B cell (primary cell): Measurements from ENCODE around the gene CD53. TPM values are rescaled to one million over a fixed set of nuclear protein-coding genes. Genes with fewer than 3 reads are reported as not detected.

Source experiments
- ATAC-seq: fragments of 200-7000 bp; cut with Tn5 transposase; one replicate; pipeline ENCODE4 v1.10.0; 2021; ENCODE audit warnings: low read depth, mild to moderate bottlenecking, moderate number of reproducible peaks, moderate library complexity
- CTCF ChIA-PET: fragments of 350-600 bp; sonication (Branson Sonifier 250); formaldehyde crosslinking; loops from one replicate; lab custom pipeline; 2021; ENCODE audit warnings: antibody characterized with exemption, inconsistent platforms; lab: Charles Lee
- POLR2A ChIA-PET: fragments of 350-600 bp; sonication (Branson Sonifier 250); formaldehyde crosslinking; loops from one replicate; lab custom pipeline; 2021; ENCODE audit warnings: antibody characterized with exemption; lab: Charles Lee
- DNase-seq: peaks from one replicate; pipeline ENCODE4 v3.0.0; 2013
- H2AFZ ChIP-seq: 2 replicates; pipeline ENCODE4 v1.6.1; 2012; ENCODE audit warnings: mild to moderate bottlenecking, low read depth, low read length; ENCODE audit not compliant: insufficient read depth, poor library complexity, severe bottlenecking
- H3K27ac ChIP-seq, 2 donors: 1 replicate in 1 of 2; 2 replicates in 1 of 2; pipeline ENCODE4 v1.5.1; 2012 to 2013; ENCODE audit warnings: low read length in 2 of 2, mild to moderate bottlenecking in 2 of 2, moderate library complexity in 1 of 2
- H3K27me3 ChIP-seq, 4 experiments: fragments of 200-600 bp in 1 of 4; sonication (generic) in 1 of 4; replicated peaks in 1 of 4; 1 replicate in 2 of 4; 2 replicates in 2 of 4; pipeline versions ENCODE4 v1.6.1 to v1.7.0; 2013 to 2016; ENCODE audit warnings: low read length in 3 of 4, mild to moderate bottlenecking in 2 of 4, mixed read lengths in 1 of 4, moderate library complexity in 1 of 4; ENCODE audit not compliant: insufficient read depth in 4 of 4, control insufficient read depth in 3 of 4; ENCODE audit errors: control extremely low read depth in 1 of 4
- H3K36me3 ChIP-seq, 2 experiments: replicated peaks in 1 of 2; 1 replicate in 1 of 2; 2 replicates in 1 of 2; pipeline versions ENCODE4 v1.6.1 to v1.7.1; 2013; ENCODE audit warnings: low read length in 1 of 2; ENCODE audit not compliant: insufficient read depth in 2 of 2, control insufficient read depth in 1 of 2; ENCODE audit errors: control extremely low read depth in 1 of 2, extremely low read depth in 1 of 2
- H3K4me1 ChIP-seq, 2 donors: fragments of 200-600 bp in 1 of 2; sonication (generic) in 1 of 2; 1 replicate in 1 of 2; 2 replicates in 1 of 2; pipeline versions ENCODE4 v1.5.1 to v1.6.1; 2013 to 2017; ENCODE audit warnings: low read length in 2 of 2; ENCODE audit not compliant: control insufficient read depth in 2 of 2, insufficient read depth in 2 of 2
- H3K4me2 ChIP-seq: replicated peaks from 2 replicates; pipeline ENCODE3; 2012; ENCODE audit warnings: mild to moderate bottlenecking, low read depth, low read length; ENCODE audit not compliant: poor library complexity, severe bottlenecking
- H3K4me3 ChIP-seq, 5 experiments: fragments of 200-600 bp in 1 of 5; sonication (generic) in 1 of 5; 1 replicate in 3 of 5; 2 replicates in 2 of 5; pipeline versions ENCODE4 v1.5.1 to v1.7.0; 2011 to 2016; ENCODE audit warnings: low read length in 4 of 5, mild to moderate bottlenecking in 4 of 5, low read depth in 2 of 5, control low read depth in 1 of 5, moderate library complexity in 1 of 5; ENCODE audit not compliant: insufficient read depth in 1 of 5; ENCODE audit errors: control extremely low read depth in 1 of 5, extremely low read depth in 1 of 5
- H3K79me2 ChIP-seq: fragments of 200-600 bp; sonication (generic); one replicate; pipeline ENCODE4 v1.6.0; 2016; ENCODE audit warnings: low read length; ENCODE audit not compliant: control insufficient read depth, insufficient read depth
- H3K9ac ChIP-seq: fragments of 200-600 bp; sonication (generic); 2 replicates; pipeline ENCODE4 v1.6.1; 2017; ENCODE audit warnings: mild to moderate bottlenecking, low read length, moderate library complexity
- H3K9me3 ChIP-seq, 3 donors: one replicate each; pipeline versions ENCODE4 v1.6.1 to v1.7.1; 2013; ENCODE audit warnings: low read length in 2 of 3; ENCODE audit not compliant: control insufficient read depth in 2 of 3, insufficient read depth in 1 of 3; ENCODE audit errors: control extremely low read depth in 1 of 3
- H4K20me1 ChIP-seq: 2 replicates; pipeline ENCODE4 v1.6.0; 2012; ENCODE audit warnings: mild to moderate bottlenecking, low read length; ENCODE audit not compliant: insufficient read depth, control insufficient read depth, poor library complexity, severe bottlenecking
- H3K27ac Mint-ChIP-seq: one replicate; pipeline ENCODE4 v1.8.0; 2021; ENCODE audit warnings: mixed read lengths
- H3K27me3 Mint-ChIP-seq: one replicate; pipeline ENCODE4 v1.8.0; 2021; ENCODE audit warnings: mixed read lengths
- H3K4me1 Mint-ChIP-seq: one replicate; pipeline ENCODE4 v1.8.0; 2021; ENCODE audit warnings: mixed read lengths
- H3K4me3 Mint-ChIP-seq: one replicate; pipeline ENCODE4 v1.8.0; 2021; ENCODE audit warnings: mixed read lengths
- H3K9me3 Mint-ChIP-seq: one replicate; pipeline ENCODE4 v1.8.0; 2022; ENCODE audit warnings: mixed read lengths; ENCODE audit not compliant: insufficient read depth
- CTCF ChIP-seq: fragments of 200-600 bp; IDR thresholded peaks from one replicate; pipeline ENCODE4 v1.8.0; 2022; ENCODE audit warnings: antibody characterized with exemption, mild to moderate bottlenecking
- EZH2 ChIP-seq: IDR thresholded peaks from 2 replicates; pipeline ENCODE4 v1.6.1; 2012; ENCODE audit warnings: borderline replicate concordance, low read depth, mild to moderate bottlenecking, moderate library complexity, low read length; ENCODE audit not compliant: insufficient read depth, poor library complexity, severe bottlenecking
- WGBS: methylation state at CpG from one replicate; pipeline ENCODE4 v1.1.5; 2013; ENCODE audit warnings: missing lambda C conversion rate; ENCODE audit not compliant: insufficient coverage; 5-methylcytosine and 5-hydroxymethylcytosine counted together
- intact Hi-C: fragments of 100-400 bp; cut with micrococcal nuclease; formaldehyde crosslinking; loops from one replicate; pipeline ENCODE4 v1.10.0; 2022
- polyA plus RNA-seq: library from polyadenylated mRNA; depleted of rRNA; stranded (reverse); fragments of >200 nt; gene quantifications from 2 replicates; pipeline ENCODE4 v1.2.3, GENCODE V29; 2012
- total RNA-seq, 2 donors: library from RNA; stranded (reverse); fragments of 120-200 nt in 1 of 2; gene quantifications; 1 replicate in 1 of 2; 2 replicates in 1 of 2; pipeline versions ENCODE4 v1.2.3 to v1.2.4, GENCODE V29; 2013 to 2022

The CD53 gene
- total and polyA plus RNA-seq, 2 donors (not counting 1 experiment from before 2014, with no cell fraction given) = 490 to 1,010 TPM

- H3K79me2 ChIP-seq = no peaks in the 10 kb centered on the region
- H3K36me3 ChIP-seq = no peaks in the 10 kb centered on the region
- DNase-seq (no peak), ATAC-seq (no peak)
- H3K27ac ChIP-seq = no peak overlapping the region
- H2AFZ ChIP-seq = no peak overlapping the region
- ChIA-PET POLR2A (no interaction called here), CTCF (no interaction called here)
- H3K9me3 ChIP-seq = peaks cover 0 to 4% (median 1%) of the 10 kb centered on the region in 3 donors
- no peak overlapping the region for H3K4me2 ChIP-seq
- no CpG with 5 or more reads among the region's 1 CpG for WGBS
- no peaks in the 10 kb centered on the region for H3K4me1 ChIP-seq
- intact Hi-C loops = no loop called here
- Mint-ChIP-seq H3K4me3 (no peak overlapping the region), H3K9me3 (peaks cover 5% of the 10 kb centered on the region), H3K27ac (no peak overlapping the region), H3K27me3 (no peaks in the 10 kb centered on the region), H3K4me1 (peaks cover under 1% of the 10 kb centered on the region)
- no peak for TF ChIP-seq CTCF
- no peak for TF ChIP-seq EZH2
- H3K4me3 ChIP-seq = no peak overlapping the region
- H3K9ac ChIP-seq = no peak overlapping the region
- peaks cover 0 to 14% (median 0%) of the 10 kb centered on the region in 4 experiments for H3K27me3 ChIP-seq
- no peaks in the 10 kb centered on the region for H4K20me1 ChIP-seq
Observed at GRCh38 chr1:110921953-110922352, 49.0 kb downstream of the CD53 start.

GRCh38 chr1:110927484-110928075, 54.6 kb downstream of the CD53 start:
- 100% methylated on average over 1 of the region's 2 CpGs for WGBS
- CTCF ChIA-PET = no interaction called here
- no peak for ATAC-seq

More at GRCh38 chr1:110927484-110928075, 54.6 kb downstream of the CD53 start:
- POLR2A ChIA-PET = no interaction called here
- intact Hi-C loops = no loop called here
- no peak overlapping the region for H3K9ac ChIP-seq
- H3K79me2 ChIP-seq = no peaks in the 10 kb centered on the region
- H3K9me3 ChIP-seq = peaks cover 0 to 5% (median 3%) of the 10 kb centered on the region in 3 donors
- Mint-ChIP-seq H3K9me3 (peaks cover 14% of the 10 kb centered on the region), H3K27me3 (no peaks in the 10 kb centered on the region), H3K4me3 (no peak overlapping the region), H3K27ac (no peak overlapping the region), H3K4me1 (peaks cover 6% of the 10 kb centered on the region)
- H3K4me2 ChIP-seq = no peak overlapping the region
- H3K36me3 ChIP-seq = no peaks in the 10 kb centered on the region
- H3K27ac ChIP-seq = no peak overlapping the region
- H4K20me1 ChIP-seq = no peaks in the 10 kb centered on the region
- no peak overlapping the region for H2AFZ ChIP-seq
- DNase-seq = no peak
- no peak overlapping the region for H3K4me3 ChIP-seq
- H3K27me3 ChIP-seq = peaks cover 0 to 6% (median 0%) of the 10 kb centered on the region in 4 experiments
- no peak for TF ChIP-seq EZH2
- H3K4me1 ChIP-seq = peaks cover 0 to 5% of the 10 kb centered on the region in 2 donors
